T-helper 2 cell treated with Interferon-gamma antibody and Interleukin-4, amounts not matched to agents 100 ng/mL and 5 ng/mL, for 36 hours (primary cell): ENCODE results near the gene CSRNP2. TPM values are rescaled to one million over a fixed set of nuclear protein-coding genes. Genes with fewer than 3 reads are reported as not detected.
"Not testable (repeated sequence)": the region's sequence is repeated elsewhere in the genome, so short reads cannot be mapped to it uniquely, and the experiment has no call there.

Experiments
- intact Hi-C: fragments of 100-400 bp; cut with micrococcal nuclease; formaldehyde crosslinking; loops from one replicate; pipeline ENCODE4 v1.15.1; 2023
- total RNA-seq: library from RNA; stranded (reverse); gene quantifications from 2 replicates; pipeline ENCODE4 v1.2.3, GENCODE V29; 2022

Gene CSRNP2
- total RNA-seq = 16.9 and 18.7 TPM in 2 replicates

- intact Hi-C loops = loop anchor here (1.0 to 5.0 kb wide), 5 partner anchors 35 to 239 kb away; partner anchors contain the start of genes BIN2, DAZAP2, LETMD1 and SLC11A2
These were observed at the start of gene CSRNP2 for GRCh38 chr12:51083126-51083833. Gene CSRNP2, minus strand, starts transcription at chr12:51083596. Its CDS starts 7,035 bp downstream, at chr12:51076561.

GRCh38 chr12:51132693-51133092 is 49.3 kb upstream of the CSRNP2 start:
- intact Hi-C loops = no loop called here

GRCh38 chr12:51131745-51132521 is 48.5 kb upstream of the CSRNP2 start:
- intact Hi-C loops = no loop called here

DNA sequence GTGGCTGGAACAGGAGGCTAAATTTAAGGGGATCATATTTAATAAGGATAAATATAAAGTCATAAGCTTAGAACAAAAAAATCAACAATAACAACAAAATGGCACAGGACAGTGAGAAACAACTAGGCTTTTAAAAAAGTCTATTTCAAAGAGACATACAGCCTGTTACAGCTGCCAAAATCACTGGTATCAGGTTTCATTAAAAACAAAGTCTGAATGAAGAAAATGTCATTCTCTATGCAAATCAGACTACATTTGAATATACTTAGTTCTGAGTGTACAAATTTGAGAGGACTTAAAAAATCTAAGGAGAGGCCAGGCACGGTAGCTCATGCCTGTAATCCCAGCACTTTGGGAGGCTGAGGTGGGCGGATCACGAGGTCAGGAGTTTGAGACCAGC is 45.5 kb upstream of the CSRNP2 start:
- intact Hi-C loops = no loop called here

DNA sequence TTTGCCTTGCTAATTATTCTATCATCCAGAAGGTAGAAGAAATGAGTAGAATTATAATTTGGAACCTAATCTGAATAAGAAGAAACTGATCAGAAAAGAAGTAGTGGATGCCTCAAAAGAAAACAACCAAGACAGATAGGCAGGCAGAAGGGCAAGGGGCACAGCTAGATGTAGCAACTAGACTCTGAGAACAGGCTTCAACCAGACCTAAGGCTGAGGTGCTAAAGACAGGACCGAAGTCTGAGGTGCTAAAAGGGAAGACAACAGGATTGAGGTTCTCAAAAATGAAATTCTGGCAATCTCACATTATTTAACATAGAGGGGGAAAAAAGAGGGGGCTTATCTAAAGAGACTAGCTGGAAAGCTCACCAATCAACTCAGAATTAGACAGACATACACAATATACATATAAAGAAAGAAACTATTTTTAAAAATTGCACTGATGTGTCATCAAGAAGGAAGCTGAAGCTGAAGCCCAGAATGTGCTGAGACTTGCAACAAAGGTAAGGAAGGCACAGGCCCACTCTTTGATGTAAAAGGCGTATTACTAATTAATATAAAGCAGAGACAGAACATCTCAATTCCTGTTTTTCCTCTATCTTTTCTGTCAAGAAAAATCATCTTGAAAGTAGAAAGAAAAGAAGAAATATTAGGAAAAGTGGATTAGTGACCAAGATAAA is 43.8 kb upstream of the CSRNP2 start:
- intact Hi-C loops = no loop called here

- intact Hi-C loops = no loop called here
These were observed 42.9 kb upstream of the CSRNP2 start for GRCh38 chr12:51126297-51126696.

- intact Hi-C loops = no loop called here
These were observed 41.1 kb upstream of the CSRNP2 start for GRCh38 chr12:51124504-51124903.

DNA sequence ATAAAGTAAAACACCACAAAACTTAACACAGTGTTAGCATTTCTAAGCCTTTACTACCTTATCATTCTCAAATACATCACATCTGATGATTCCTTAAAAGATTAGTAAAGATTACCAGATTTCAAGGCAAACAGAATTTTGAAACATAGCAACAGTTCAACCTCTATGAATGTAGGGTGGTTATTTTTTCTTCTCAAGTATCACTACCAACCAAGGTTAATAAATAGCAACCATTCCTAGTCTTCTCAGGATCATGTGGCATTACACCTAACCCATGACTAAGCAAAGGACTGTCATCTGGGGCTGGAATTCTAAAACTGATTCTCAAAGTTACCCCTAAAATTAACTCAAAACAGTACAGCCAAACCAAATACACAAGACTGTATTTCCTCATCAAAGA is 39.4 kb upstream of the CSRNP2 start:
- intact Hi-C loops = no loop called here

DNA sequence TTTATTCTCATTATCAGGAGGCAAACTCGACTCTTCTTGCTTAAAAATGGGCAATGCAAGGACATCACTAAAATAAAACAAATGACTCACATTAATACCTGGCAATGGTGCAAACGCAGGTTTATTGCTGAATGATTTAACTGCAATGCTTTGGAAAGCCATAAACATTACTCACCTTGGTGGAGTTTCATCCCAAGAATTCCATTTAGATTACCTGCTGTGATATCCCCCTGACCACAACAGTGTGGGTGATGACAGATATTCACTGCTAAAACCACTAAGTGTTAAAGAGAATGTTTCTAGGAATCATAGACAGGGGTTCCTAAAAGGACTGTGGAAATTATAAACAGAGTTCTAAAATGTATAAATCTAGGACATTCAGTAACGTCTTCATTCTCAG is 35.3 kb upstream of the CSRNP2 start:
- intact Hi-C loops = no loop called here

DNA sequence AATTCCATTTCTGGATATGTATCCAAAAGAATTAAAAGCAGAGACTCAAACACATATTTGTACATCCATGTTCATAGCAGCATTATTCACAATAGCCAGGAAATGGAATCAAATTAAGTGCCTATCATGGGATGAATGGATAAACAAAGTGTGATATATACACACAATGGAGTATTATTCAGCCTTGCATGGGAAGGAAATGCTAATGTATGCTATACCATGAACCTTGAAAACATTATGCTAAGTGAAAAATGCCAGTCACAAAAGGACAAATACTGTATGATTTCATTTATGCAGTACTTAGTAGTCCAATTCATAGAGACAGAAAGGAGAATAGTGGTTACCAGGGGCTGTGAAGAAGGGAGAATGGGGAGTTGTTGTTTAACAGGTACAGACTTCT is 32.1 kb upstream of the CSRNP2 start:
- intact Hi-C loops = no loop called here

GRCh38 chr12:51108136-51108535 is 24.7 kb upstream of the CSRNP2 start:
- intact Hi-C loops = no loop called here

GRCh38 chr12:51103977-51104376 is 20.6 kb upstream of the CSRNP2 start:
- intact Hi-C loops = no loop called here

GRCh38 chr12:51098611-51099010 is 15.2 kb upstream of the CSRNP2 start:
- intact Hi-C loops = no loop called here

DNA sequence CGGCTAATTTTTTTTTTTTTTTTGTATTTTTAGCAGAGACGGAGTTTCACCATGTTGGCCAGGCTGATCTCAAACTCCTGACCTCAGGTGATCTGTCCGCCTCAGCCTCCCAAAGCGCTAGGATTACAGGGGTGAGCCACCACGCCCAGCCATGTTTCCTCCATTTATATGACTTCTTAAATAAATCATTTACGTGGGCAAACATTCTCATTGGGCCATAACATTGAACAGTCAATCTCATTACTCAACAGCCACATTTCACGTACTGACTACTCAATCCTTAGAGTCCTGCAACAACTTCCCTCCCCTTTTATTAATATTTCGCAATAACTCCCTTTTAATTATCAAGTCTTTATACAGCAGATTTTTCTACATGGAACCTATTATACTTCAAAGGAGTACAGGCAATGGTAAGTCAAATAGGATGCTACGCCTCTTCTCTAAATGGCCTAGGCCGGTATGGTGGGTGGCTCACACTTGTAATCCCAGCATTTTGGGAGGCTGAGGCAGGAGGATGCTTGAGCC is 7.4 kb upstream of the CSRNP2 start:
- intact Hi-C loops = no loop called here

DNA sequence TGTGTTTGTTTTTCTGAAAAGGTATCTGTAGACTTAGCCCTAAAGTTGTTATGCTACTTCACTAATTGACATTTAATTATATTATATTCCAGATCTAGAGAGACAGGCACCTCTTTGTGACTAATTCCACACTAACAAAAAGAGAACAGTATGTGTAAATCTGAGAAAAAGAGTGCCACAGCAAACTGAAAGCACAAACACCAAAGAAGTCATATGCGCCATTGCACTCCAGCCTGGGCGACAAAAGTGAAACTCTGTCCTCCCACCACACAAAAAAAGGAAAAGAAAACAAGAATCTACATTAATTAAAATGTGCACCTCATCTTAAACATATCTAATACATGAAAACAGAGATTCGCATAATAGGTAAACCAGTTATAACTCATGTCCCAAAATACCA is 4.4 kb upstream of the CSRNP2 start:
- intact Hi-C loops = no loop called here

DNA sequence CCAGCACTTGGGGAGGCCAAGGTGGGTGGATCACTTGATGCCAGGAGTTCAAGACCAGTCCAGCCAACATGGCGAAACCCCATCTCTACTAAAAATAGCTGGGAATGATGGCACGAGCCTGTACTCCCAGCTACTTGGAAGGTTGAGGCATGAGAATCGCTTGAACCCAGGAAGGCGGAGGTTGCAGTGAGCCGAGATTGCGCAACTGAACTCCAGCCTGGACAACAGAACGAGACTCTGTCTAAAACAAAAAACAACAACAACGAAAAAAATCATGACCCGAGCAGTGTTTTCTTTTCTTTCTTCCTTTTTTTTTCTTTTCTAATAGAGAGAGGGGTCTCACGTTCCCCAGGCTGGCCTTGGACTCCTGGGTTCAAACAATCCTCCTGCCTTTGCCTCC is 3.5 kb upstream of the CSRNP2 start:
- intact Hi-C loops = no loop called here

DNA sequence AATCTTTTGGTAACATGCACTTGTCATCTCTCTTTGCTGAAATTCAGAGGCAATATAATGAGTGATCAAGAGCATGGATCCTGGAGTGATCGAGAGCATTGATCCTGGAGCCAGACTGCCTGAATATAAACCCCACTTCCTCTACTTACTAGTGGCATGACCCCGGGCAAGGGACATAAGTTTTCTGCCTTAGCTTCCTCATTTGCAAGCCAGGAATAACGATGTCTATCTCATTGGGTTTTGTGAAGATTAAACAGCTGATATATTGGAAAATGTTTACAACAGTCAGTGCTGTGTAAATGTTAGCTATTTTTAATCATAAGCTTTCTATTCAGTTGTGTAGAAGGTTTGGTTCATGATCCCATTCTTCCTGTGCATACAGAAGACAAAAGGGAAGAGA is 2.4 kb upstream of the CSRNP2 start:
- intact Hi-C loops = no loop called here

DNA sequence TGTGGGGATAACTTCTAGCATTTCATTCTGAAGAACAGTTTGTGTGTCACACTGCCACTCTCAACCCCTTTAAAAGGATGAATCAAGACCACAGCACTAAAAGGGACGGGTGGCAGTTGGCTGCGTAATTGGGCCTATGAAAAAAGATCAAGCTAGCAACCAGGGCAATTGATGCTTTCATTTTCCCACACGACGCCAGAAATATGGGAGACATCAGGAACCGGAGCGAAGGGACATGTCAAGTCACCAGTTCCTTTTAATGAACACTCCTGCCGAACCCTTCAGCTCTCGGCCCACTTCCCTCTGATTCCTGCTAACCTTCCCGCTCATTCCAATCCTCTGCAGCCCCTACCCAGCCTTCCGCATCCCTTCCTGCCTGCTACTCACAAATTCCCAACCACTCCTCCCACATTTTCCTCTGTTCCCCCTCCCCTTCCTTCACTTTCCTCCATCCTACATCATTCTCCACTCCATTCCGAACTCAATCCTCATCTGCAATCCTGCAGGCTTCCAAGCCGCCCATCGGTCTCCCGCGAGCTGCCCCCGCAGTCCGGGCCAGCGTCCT is 753 bp downstream of the CSRNP2 start:
- intact Hi-C loops = loop anchor here (1.0 to 5.0 kb wide), 5 partner anchors 34 to 240 kb away; partner anchors contain the start of genes BIN2, DAZAP2, LETMD1 and SLC11A2

GRCh38 chr12:51081421-51081820 is 2.0 kb downstream of the CSRNP2 start:
- intact Hi-C loops = loop anchor here (5.0 kb wide), 1 partner anchor 241 kb away; the partner anchor contains the start of gene BIN2

- intact Hi-C loops = loop anchor here (5.0 kb wide), 1 partner anchor 242 kb away; the partner anchor contains the start of gene BIN2
These were observed 3.3 kb downstream of the CSRNP2 start for GRCh38 chr12:51080136-51080535.

DNA sequence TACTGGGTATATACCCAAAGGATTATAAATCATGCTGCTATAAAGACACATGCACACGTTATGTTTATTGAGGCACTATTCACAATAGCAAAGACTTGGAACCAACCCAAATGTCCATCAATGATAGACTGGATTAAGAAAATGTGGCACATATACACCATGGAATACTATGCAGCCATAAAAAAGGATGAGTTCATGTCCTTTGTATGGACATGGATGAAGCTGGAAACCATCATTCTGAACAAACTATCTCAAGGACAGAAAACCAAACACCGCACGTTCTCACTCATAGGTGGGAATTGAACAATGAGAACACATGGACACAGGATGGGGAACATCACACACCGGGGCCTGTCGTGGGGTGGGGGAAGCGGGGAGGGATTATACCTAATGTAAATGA is 4.5 kb downstream of the CSRNP2 start:
- intact Hi-C loops = not testable (repeated sequence)
